HG03460 (cell line): ENCODE measurements around the gene SSR4.

Experiments used
- ATAC-seq: cut with Tn5 transposase; IDR thresholded peaks from one replicate; pipeline ENCODE4 v1.9.1; 2021; ENCODE audit not compliant: unreplicated experiment

Gene SSR4

GRCh38 chrX:153780678-153781427 lies 13.6 kb upstream of the SSR4 start, which contains the start of gene SRPK3:
TSS of gene SRPK3 (plus strand) at chrX:153781041. CDS start at chrX:153781087, 46 bp downstream.
- ATAC-seq: no peak

GRCh38 chrX:153781428-153782047 lies 12.9 kb upstream of the SSR4 start:
- no peak for ATAC-seq

GRCh38 chrX:153782313-153782712 lies 12.2 kb upstream of the SSR4 start:
- no peak for ATAC-seq

- no peak for ATAC-seq
Measured at GRCh38 chrX:153782871-153783270, 11.6 kb upstream of the SSR4 start.

- no peak for ATAC-seq
Measured at GRCh38 chrX:153783378-153784013, 11.0 kb upstream of the SSR4 start.

- no peak for ATAC-seq
Measured at GRCh38 chrX:153784325-153784967, 10.0 kb upstream of the SSR4 start.

GRCh38 chrX:153786669-153787068 lies 7.8 kb upstream of the SSR4 start:
- no peak for ATAC-seq

GRCh38 chrX:153789654-153790053 lies 4.8 kb upstream of the SSR4 start:
- ATAC-seq: no peak

GRCh38 chrX:153791104-153791852 lies 3.2 kb upstream of the SSR4 start:
- ATAC-seq: no peak

- no peak for ATAC-seq
Measured at GRCh38 chrX:153792368-153792767, 2.1 kb upstream of the SSR4 start.

- ATAC-seq: no peak
Measured at GRCh38 chrX:153793291-153793690, 1.2 kb upstream of the SSR4 start.

- no peak for ATAC-seq
Measured at GRCh38 chrX:153794897-153795816, 689 bp downstream of the SSR4 start.

GRCh38 chrX:153797415-153798015 lies 3.0 kb downstream of the SSR4 start:
- ATAC-seq: no peak

GRCh38 chrX:153799326-153799725 lies 4.9 kb downstream of the SSR4 start:
- no peak for ATAC-seq

GRCh38 chrX:153800177-153800722 lies 5.8 kb downstream of the SSR4 start:
- no peak for ATAC-seq

GRCh38 chrX:153800746-153801145 lies 6.3 kb downstream of the SSR4 start:
- ATAC-seq: no peak

GRCh38 chrX:153801669-153802068 lies 7.2 kb downstream of the SSR4 start:
- no peak for ATAC-seq

GRCh38 chrX:153802513-153803045 lies 8.1 kb downstream of the SSR4 start:
- no peak for ATAC-seq
